GM19438 (cell line): ENCODE data around the gene RAB6C.
"Not testable (repeated sequence)": the region's sequence is repeated elsewhere in the genome, so short reads cannot be mapped to it uniquely, and the experiment has no call there.

Experiments
- ATAC-seq: cut with Tn5 transposase; IDR thresholded peaks from one replicate; pipeline ENCODE4 v1.9.1; 2021; ENCODE audit warnings: low read depth; ENCODE audit not compliant: unreplicated experiment

Gene RAB6C

DNA sequence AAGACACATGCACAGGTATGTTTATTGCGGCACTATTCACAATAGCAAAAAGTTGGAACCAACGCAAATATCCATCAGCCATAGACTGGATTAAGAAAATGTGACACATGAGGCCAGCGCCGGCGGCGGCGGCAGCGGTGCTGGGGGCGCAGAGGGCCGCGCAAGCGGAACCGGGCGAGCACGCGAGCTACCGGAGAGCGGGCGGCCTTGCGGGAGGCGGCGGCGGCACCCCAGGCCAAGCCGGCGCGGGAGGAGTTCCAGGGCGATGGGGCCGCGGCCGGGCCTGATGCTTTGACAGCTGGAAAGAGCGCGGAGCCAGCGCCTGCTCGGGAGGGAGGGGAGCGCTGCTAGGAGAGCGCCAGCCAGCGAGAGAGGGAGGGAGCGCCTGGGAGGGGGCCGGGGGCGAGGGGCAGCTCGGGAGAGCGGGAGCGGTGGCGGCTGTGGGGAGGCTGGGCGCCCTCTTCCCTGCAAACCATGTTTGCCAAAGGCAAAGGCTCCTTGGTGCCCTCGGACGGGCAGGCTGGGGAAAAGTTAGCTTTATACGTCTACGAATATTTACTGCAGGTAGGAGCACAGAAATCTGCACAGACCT, 13.0 kb downstream of the RAB6C start:
- not testable (repeated sequence) for ATAC-seq

DNA sequence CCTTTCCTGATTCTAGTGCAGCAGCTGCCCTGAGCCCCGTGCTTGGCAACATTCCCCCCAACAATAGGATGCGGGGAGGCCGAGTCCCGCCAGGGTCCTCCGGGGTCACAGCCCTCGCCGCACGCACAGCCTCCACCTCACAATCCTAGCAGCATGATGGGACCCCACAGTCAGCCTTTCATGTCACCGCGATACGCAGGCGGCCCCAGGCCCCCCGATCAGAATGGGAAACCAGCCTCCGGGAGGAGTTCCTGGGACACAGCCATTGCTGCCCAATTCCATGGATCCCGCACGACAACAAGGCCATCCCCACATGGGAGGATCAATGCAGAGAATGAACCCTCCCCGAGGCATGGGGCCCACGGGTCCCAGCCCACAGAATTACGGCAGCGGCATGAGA, 13.7 kb downstream of the RAB6C start:
- not testable (repeated sequence) for ATAC-seq

DNA sequence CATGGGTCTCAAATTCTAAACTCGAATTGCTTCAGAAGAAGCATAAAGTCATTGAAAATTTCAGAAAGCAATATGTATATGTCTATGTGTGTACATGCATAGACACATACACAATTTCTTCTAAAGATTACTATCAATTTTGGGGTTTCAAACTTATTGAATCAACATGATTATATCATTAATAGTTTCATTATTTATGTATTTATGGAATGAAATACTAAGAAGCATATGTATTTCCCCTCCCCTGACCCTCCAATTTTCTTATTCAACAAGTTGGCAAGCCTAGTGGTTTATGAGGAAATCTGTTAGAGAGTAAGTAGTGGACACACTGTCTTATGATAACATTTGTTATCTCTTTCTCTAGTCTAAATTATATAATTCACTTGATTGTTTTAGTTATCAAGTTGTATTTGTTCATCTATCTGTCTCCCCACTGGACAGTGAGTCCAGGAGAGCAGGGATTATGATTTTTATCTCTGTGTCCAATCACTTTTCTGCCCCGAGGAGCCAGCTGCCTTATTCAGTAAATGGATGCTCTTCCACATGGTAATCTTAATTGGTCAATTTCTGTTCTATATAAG, 17.3 kb downstream of the RAB6C start:
- not testable (repeated sequence) for ATAC-seq

DNA sequence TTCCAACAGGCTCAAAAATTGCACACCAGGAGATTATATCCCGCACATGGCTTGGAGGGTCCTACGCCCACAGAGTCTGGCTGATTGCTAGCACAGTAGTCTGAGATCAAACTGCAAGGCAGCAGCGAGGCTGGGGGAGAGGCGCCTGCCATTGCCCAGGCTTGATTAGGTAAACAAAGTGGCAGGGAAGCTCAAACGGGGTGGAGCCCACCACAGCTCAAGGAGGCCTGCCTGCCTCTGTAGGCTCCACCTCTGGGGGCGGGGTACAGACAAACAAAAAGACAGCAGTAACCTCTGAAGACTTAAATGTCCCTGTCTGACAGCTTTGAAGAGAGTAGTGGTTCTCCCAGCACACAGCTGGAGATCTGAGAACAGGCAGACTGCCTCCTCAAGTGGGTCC, 19.3 kb downstream of the RAB6C start:
- not testable (repeated sequence) for ATAC-seq

DNA sequence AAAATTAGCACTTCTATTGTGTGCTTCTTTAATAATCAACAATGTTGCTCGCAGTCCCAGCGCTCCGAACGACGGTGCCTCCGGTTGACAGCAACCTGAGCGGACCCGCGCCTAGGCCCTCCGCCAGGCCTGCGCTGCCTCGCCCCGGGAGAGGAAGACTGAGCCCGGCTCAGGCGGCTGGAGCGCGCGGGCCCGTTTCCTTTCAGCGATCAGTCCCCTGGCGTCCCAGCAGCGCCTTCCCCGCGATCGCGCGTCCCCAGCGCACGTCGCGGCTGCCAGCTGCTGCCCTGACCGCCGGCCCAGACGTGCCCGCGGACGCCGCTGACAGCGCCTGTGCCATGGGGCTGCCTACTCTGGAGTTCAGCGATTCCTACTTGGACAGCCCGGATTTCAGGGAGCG, 26.4 kb downstream of the RAB6C start:
- ATAC-seq, result not testable (repeated sequence)

DNA sequence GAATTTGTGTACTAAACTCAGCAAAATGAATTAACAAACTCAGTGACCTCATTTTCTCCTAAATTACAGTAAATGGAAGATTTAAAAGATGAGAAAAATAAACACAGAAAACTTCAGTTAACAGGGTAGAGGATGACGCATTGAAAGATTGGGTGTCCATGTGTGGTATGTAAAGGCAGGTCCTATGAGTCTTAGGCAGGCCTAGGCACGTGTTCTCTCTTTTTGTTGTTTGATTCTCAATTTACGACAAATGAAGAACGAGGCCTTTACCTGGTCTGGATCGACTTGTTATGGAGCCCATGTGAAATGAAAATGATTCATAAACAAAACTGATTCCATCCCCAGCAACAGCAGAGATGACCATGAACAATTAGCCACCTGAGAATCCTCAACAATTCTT, 37.2 kb downstream of the RAB6C start:
- ATAC-seq, result not testable (repeated sequence)

DNA sequence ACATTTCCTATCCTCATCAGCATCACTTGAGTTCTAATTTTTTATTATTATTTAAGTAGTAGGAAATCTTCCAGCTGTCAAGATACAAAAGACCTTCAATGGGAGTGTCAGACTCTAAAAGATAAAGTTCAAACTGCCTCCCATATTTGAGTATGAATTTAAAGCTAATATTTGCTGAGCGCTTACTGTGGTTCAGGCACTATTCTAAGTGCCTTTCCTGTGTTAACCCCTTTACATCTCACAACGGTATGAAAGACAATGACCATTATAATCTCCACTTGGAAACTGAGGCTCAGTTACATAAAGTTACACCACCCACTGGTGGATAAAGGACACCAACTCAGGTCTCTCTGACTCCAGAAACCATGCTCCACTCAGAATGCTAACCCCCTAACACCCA, 39.9 kb downstream of the RAB6C start:
- no peak for ATAC-seq

DNA sequence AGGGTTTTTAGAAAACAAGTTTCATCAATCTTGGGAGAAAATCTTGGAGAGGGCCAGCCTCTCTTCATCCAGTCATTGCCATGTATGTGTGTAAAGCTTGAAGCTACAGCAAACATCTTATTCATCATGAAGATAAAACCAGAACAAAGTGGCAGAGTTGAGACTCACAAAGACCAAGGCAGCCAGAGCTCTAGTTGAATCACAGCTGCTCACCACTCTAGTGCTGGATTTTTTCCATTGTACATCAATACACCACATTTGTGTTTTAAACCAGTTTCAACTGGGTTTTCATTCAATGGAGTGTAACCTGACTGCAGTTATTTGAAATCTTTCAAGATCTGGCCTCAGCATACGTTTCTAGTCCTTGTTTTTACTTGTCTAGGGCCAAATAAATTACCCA, 40.6 kb downstream of the RAB6C start:
- ATAC-seq, result not testable (repeated sequence)

DNA sequence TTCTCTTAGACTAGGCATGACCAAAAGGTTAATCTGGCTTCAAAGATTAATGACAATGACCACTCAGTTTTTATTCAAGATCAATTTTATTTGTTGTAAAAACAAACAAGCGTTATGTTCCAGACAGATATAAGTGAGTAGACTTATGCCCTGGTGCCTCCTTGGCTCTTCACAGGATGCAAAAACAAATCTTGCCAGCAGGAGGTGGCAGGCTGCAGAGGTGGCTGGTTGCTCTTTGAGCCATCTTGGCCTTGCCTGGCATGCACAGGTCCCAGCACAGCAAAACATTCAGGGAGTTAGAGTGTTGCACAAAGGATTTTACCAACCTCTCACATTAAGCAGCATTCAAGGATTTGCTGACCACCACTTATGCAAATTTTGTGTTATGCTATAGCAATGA, 46.5 kb downstream of the RAB6C start:
- not testable (repeated sequence) for ATAC-seq
